ENCODE measurements around the gene GATA6. TPM values are rescaled to one million over a fixed set of nuclear protein-coding genes. Genes with fewer than 3 reads are reported as not detected.
A peak's percentile ranks its signal among the peaks of the same experiment; 100 is the strongest.
"Not testable (repeated sequence)": the region's sequence is repeated elsewhere in the genome, so short reads cannot be mapped to it uniquely, and the experiment has no call there.

The GATA6 gene
- total RNA-seq, 1 donor from 2014 or later, result 0.08 TPM

GRCh38 chr18:22203536-22204213, 34.3 kb downstream of the GATA6 start:
- no peak for DNase-seq (ENCODE audit: low read depth)

GRCh38 chr18:22204214-22204536, 34.8 kb downstream of the GATA6 start:
- DNase-seq (ENCODE audit: low read depth), result no peak

- no peak for DNase-seq (ENCODE audit: low read depth)
These were observed 35.6 kb downstream of the GATA6 start for GRCh38 chr18:22204996-22205395.

- DNase-seq (ENCODE audit: low read depth), result no peak
These were observed 37.8 kb downstream of the GATA6 start for GRCh38 chr18:22207021-22207758.

- DNase-seq (ENCODE audit: low read depth), result no peak
These were observed 40.9 kb downstream of the GATA6 start for GRCh38 chr18:22210311-22210754.

GRCh38 chr18:22211657-22212056, 42.3 kb downstream of the GATA6 start:
- DNase-seq (ENCODE audit: low read depth), result no peak

- DNase-seq (ENCODE audit: low read depth), result no peak
These were observed 44.1 kb downstream of the GATA6 start for GRCh38 chr18:22213333-22213973.

GRCh38 chr18:22214731-22215528, 45.5 kb downstream of the GATA6 start:
- no peak for DNase-seq (ENCODE audit: low read depth)

GRCh38 chr18:22218835-22219234, 49.4 kb downstream of the GATA6 start:
- no peak for DNase-seq (ENCODE audit: low read depth)

- no peak for DNase-seq (ENCODE audit: low read depth)
These were observed 50.4 kb downstream of the GATA6 start for GRCh38 chr18:22219568-22220355.

- DNase-seq (ENCODE audit: low read depth), result not testable (repeated sequence)
These were observed 51.2 kb downstream of the GATA6 start for GRCh38 chr18:22220585-22220984.

GRCh38 chr18:22221350-22221749, 52.0 kb downstream of the GATA6 start:
- no peak for DNase-seq (ENCODE audit: low read depth)

- peak; percentile 0 for DNase-seq (ENCODE audit: low read depth)
These were observed 54.0 kb downstream of the GATA6 start for GRCh38 chr18:22223254-22223964.

GRCh38 chr18:22223965-22224322, 54.6 kb downstream of the GATA6 start:
- DNase-seq (ENCODE audit: low read depth), result no peak

- no peak for DNase-seq (ENCODE audit: low read depth)
These were observed 55.0 kb downstream of the GATA6 start for GRCh38 chr18:22224339-22224738.

- DNase-seq (ENCODE audit: low read depth), result no peak
These were observed 57.4 kb downstream of the GATA6 start for GRCh38 chr18:22226801-22227200.

GRCh38 chr18:22228976-22229375, 59.6 kb downstream of the GATA6 start:
- DNase-seq (ENCODE audit: low read depth), result no peak

GRCh38 chr18:22229456-22230124, 60.2 kb downstream of the GATA6 start:
- DNase-seq (ENCODE audit: low read depth), result no peak

- DNase-seq (ENCODE audit: low read depth), result no peak
These were observed 61.1 kb downstream of the GATA6 start for GRCh38 chr18:22230471-22230945.
